Ishikawa (cell line): ENCODE measurements around the gene POLN.

Experiments
- EGR1 ChIP-seq: IDR thresholded peaks from 2 replicates; pipeline ENCODE4 v1.6.1; 2012
- YY1 ChIP-seq: IDR thresholded peaks from 2 replicates; pipeline ENCODE4 v1.6.1; 2012; ENCODE audit warnings: low read depth
- TF ChIP-seq, protein P1 (sequence below): IDR thresholded peaks from 2 replicates; pipeline ENCODE4 v1.6.1; 2012; ENCODE audit warnings: low read depth, mild to moderate bottlenecking

GRCh38 chr4:2163311-2163821 lies 78.6 kb downstream of the POLN start:
- TF ChIP-seq YY1 (no peak), EGR1 (no peak)
- TF ChIP-seq, protein P1, sequence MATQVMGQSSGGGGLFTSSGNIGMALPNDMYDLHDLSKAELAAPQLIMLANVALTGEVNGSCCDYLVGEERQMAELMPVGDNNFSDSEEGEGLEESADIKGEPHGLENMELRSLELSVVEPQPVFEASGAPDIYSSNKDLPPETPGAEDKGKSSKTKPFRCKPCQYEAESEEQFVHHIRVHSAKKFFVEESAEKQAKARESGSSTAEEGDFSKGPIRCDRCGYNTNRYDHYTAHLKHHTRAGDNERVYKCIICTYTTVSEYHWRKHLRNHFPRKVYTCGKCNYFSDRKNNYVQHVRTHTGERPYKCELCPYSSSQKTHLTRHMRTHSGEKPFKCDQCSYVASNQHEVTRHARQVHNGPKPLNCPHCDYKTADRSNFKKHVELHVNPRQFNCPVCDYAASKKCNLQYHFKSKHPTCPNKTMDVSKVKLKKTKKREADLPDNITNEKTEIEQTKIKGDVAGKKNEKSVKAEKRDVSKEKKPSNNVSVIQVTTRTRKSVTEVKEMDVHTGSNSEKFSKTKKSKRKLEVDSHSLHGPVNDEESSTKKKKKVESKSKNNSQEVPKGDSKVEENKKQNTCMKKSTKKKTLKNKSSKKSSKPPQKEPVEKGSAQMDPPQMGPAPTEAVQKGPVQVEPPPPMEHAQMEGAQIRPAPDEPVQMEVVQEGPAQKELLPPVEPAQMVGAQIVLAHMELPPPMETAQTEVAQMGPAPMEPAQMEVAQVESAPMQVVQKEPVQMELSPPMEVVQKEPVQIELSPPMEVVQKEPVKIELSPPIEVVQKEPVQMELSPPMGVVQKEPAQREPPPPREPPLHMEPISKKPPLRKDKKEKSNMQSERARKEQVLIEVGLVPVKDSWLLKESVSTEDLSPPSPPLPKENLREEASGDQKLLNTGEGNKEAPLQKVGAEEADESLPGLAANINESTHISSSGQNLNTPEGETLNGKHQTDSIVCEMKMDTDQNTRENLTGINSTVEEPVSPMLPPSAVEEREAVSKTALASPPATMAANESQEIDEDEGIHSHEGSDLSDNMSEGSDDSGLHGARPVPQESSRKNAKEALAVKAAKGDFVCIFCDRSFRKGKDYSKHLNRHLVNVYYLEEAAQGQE: no peak
